ENCODE results near the gene CCDC102A.

GRCh38 chr16:57478396-57479204, 57.8 kb downstream of the CCDC102A start:
- TF ChIP-seq CTCF (IDR thresholded peaks at IDR 0.05) = no peak
- no peak for TF ChIP-seq POLR2AphosphoS5 (IDR thresholded peaks at IDR 0.05)

Data from suprapubic skin (tissue), 3 donors.